Fibroblast of lung (primary cell): ENCODE measurements around the gene SLC34A1.

Experiments used
- EZH2 ChIP-seq: IDR thresholded peaks from 2 replicates; pipeline ENCODE4 v1.5.1; 2012; ENCODE audit warnings: low read length, control low read depth, mild to moderate bottlenecking; ENCODE audit errors: missing control alignments
- TF ChIP-seq, protein P1 (sequence below), 2 donors: IDR thresholded peaks in 1 of 2; conservative IDR thresholded peaks in 1 of 2; 1 replicate in 1 of 2; 2 replicates in 1 of 2; pipeline ENCODE4 v1.5.1; 2011 to 2012; ENCODE audit warnings: low read length in 2 of 2, control low read depth in 1 of 2, inconsistent platforms in 1 of 2, low read depth in 1 of 2, mild to moderate bottlenecking in 1 of 2

DNA sequence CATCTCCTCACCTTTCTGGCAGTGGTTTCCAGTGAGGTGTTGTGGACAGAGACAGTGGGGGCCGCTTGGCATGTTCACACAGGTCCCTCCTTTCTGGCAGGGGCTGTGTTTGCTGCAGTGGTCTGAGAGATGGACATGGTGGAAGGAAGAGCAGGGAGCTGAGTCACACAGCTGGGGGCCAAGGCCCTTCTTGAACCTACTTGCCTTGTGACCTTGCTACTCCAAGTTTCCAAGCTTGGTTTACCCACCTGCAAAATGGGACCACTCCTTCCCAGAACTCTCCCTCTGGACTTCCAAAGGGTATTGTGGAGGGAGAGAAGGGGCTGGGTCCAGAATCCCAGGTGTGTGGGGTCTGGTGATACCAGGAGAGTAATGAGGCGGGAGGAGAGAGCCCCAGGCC lies 21.1 kb downstream of the SLC34A1 start:
- TF ChIP-seq, protein P1, sequence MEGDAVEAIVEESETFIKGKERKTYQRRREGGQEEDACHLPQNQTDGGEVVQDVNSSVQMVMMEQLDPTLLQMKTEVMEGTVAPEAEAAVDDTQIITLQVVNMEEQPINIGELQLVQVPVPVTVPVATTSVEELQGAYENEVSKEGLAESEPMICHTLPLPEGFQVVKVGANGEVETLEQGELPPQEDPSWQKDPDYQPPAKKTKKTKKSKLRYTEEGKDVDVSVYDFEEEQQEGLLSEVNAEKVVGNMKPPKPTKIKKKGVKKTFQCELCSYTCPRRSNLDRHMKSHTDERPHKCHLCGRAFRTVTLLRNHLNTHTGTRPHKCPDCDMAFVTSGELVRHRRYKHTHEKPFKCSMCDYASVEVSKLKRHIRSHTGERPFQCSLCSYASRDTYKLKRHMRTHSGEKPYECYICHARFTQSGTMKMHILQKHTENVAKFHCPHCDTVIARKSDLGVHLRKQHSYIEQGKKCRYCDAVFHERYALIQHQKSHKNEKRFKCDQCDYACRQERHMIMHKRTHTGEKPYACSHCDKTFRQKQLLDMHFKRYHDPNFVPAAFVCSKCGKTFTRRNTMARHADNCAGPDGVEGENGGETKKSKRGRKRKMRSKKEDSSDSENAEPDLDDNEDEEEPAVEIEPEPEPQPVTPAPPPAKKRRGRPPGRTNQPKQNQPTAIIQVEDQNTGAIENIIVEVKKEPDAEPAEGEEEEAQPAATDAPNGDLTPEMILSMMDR (conservative IDR thresholded peaks at IDR 0.05 in 1 of 2, IDR thresholded peaks at IDR 0.05 in 1 of 2; ENCODE audit: low read depth in 1 of 2, low read length in 2 of 2): no peak
- no peak for TF ChIP-seq EZH2
